HT1080 (cell line): ENCODE measurements around the gene SLC6A3. TPM values are rescaled to one million over a fixed set of nuclear protein-coding genes. Genes with fewer than 3 reads are reported as not detected.
"Not testable (repeated sequence)": the region's sequence is repeated elsewhere in the genome, so short reads cannot be mapped to it uniquely, and the experiment has no call there.

ENCODE experiments used
- DNase-seq: peaks from one replicate; pipeline ENCODE4 v3.0.0-alpha.2; 2015; ENCODE audit warnings: low read depth
- total RNA-seq: library from RNA; depleted of rRNA; stranded (reverse); fragments of >200 nt; shearing (Covaris generic); gene quantifications from 2 replicates; pipeline ENCODE4 v1.2.3, GENCODE V29; 2014

Gene SLC6A3
- total RNA-seq, 1 experiment from 2014 or later: not detected

GRCh38 chr5:1375871-1376810 lies 69.1 kb downstream of the SLC6A3 start:
- DNase-seq: peak; percentile 25

- peak; percentile 29 for DNase-seq
Observed at GRCh38 chr5:1374679-1375055, 70.6 kb downstream of the SLC6A3 start.

GRCh38 chr5:1374030-1374678 lies 71.1 kb downstream of the SLC6A3 start:
- no peak for DNase-seq

- DNase-seq: not testable (repeated sequence)
Observed at GRCh38 chr5:1371972-1372342, 73.3 kb downstream of the SLC6A3 start.

- no peak for DNase-seq
Observed at GRCh38 chr5:1371218-1371971, 73.8 kb downstream of the SLC6A3 start.

- DNase-seq: no peak
Observed at GRCh38 chr5:1370006-1370405, 75.2 kb downstream of the SLC6A3 start.

- DNase-seq: no peak
Observed at GRCh38 chr5:1368756-1369155, 76.5 kb downstream of the SLC6A3 start.

GRCh38 chr5:1368236-1368635 lies 77.0 kb downstream of the SLC6A3 start:
- no peak for DNase-seq

- no peak for DNase-seq
Observed at GRCh38 chr5:1367149-1367548, 78.1 kb downstream of the SLC6A3 start.

GRCh38 chr5:1366514-1366913 lies 78.7 kb downstream of the SLC6A3 start:
- DNase-seq: no peak

GRCh38 chr5:1364211-1364610 lies 81.0 kb downstream of the SLC6A3 start:
- DNase-seq: no peak

GRCh38 chr5:1363581-1363980 lies 81.7 kb downstream of the SLC6A3 start:
- no peak for DNase-seq

GRCh38 chr5:1363160-1363559 lies 82.1 kb downstream of the SLC6A3 start:
- no peak for DNase-seq

- DNase-seq: no peak
Observed at GRCh38 chr5:1362242-1363015, 82.8 kb downstream of the SLC6A3 start.

GRCh38 chr5:1360861-1361260 lies 84.4 kb downstream of the SLC6A3 start:
- DNase-seq: no peak

GRCh38 chr5:1360367-1360766 lies 84.9 kb downstream of the SLC6A3 start:
- not testable (repeated sequence) for DNase-seq

- no peak for DNase-seq
Observed at GRCh38 chr5:1359713-1360112, 85.5 kb downstream of the SLC6A3 start.

- no peak for DNase-seq
Observed at GRCh38 chr5:1359031-1359645, 86.1 kb downstream of the SLC6A3 start.

- no peak for DNase-seq
Observed at GRCh38 chr5:1358726-1359025, 86.6 kb downstream of the SLC6A3 start.

- no peak for DNase-seq
Observed at GRCh38 chr5:1357946-1358725, 87.1 kb downstream of the SLC6A3 start.
